Measurements from ENCODE around the gene ARL15.

DNA sequence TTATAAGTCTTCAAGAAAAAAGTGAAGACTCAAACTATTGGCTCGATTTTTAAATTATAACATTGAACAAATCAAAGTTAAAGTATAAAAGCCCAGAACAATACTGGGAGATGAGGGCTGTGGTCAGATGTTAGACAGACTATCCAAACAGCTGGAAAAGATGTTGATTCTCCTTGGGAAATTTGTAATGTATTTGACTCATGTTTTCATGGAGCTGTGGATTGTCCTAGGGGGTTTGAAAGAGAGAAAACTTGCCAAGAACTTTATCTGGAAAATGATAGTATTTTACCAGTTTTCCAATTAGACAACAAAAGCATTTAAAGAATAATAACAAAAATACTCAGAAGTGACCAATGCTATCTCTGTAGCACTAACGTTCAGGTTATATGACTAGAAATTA, 339.2 kb downstream of the ARL15 start:
- TF ChIP-seq POLR2A (IDR thresholded peaks at IDR 0.05; ENCODE audit: low read depth, low read length), result no peak
- TF ChIP-seq, protein P1, sequence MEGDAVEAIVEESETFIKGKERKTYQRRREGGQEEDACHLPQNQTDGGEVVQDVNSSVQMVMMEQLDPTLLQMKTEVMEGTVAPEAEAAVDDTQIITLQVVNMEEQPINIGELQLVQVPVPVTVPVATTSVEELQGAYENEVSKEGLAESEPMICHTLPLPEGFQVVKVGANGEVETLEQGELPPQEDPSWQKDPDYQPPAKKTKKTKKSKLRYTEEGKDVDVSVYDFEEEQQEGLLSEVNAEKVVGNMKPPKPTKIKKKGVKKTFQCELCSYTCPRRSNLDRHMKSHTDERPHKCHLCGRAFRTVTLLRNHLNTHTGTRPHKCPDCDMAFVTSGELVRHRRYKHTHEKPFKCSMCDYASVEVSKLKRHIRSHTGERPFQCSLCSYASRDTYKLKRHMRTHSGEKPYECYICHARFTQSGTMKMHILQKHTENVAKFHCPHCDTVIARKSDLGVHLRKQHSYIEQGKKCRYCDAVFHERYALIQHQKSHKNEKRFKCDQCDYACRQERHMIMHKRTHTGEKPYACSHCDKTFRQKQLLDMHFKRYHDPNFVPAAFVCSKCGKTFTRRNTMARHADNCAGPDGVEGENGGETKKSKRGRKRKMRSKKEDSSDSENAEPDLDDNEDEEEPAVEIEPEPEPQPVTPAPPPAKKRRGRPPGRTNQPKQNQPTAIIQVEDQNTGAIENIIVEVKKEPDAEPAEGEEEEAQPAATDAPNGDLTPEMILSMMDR (IDR thresholded peaks at IDR 0.05; ENCODE audit: extremely low read depth in 1 of 2, insufficient read depth in 1 of 2, low read depth in 1 of 2, low read length in 2 of 2), result no peak
- no peak for TF ChIP-seq EZH2 (IDR thresholded peaks at IDR 0.05; ENCODE audit: borderline replicate concordance, low read depth, low read length, severe bottlenecking)
- TF ChIP-seq GATA2 (IDR thresholded peaks at IDR 0.05; ENCODE audit: insufficient read depth, insufficient read length, low read depth, low read length), result no peak
- TF ChIP-seq POLR2AphosphoS5 (IDR thresholded peaks at IDR 0.05; ENCODE audit: insufficient read depth, low read depth, low read length), result no peak
- TF ChIP-seq JUN (IDR thresholded peaks at IDR 0.05; ENCODE audit: borderline replicate concordance, insufficient read depth, insufficient read length, low read depth), result no peak
- TF ChIP-seq FOS (IDR thresholded peaks at IDR 0.05; ENCODE audit: borderline replicate concordance, insufficient read depth, low read length), result no peak
- no peak for TF ChIP-seq MYC (IDR thresholded peaks at IDR 0.05; ENCODE audit: low read depth, low read length)
- TF ChIP-seq, protein P2, sequence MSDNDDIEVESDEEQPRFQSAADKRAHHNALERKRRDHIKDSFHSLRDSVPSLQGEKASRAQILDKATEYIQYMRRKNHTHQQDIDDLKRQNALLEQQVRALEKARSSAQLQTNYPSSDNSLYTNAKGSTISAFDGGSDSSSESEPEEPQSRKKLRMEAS (IDR thresholded peaks at IDR 0.05; ENCODE audit: insufficient read depth, insufficient read length), result no peak

Measured in endothelial cell of umbilical vein (primary cell).